Mesenchymal stem cell (in vitro differentiated cells and primary cell): ENCODE measurements around the gene ADNP2.

ENCODE experiments used
- DNase-seq: peaks from one replicate; pipeline ENCODE4 v3.0.0-alpha.2; 2013
- H2AFZ ChIP-seq: one replicate; pipeline ENCODE4 v1.6.1; 2013; ENCODE audit warnings: low read depth, mild to moderate bottlenecking, control low read depth, inconsistent platforms, low read length, moderate library complexity
- H2AK5ac ChIP-seq: 2 replicates; pipeline ENCODE4 v1.6.1; 2013; ENCODE audit warnings: low read length, moderate library complexity, mild to moderate bottlenecking, inconsistent platforms; ENCODE audit not compliant: severe bottlenecking
- H2BK120ac ChIP-seq: one replicate; pipeline ENCODE4 v1.6.1; 2013; ENCODE audit warnings: low read depth, mild to moderate bottlenecking, inconsistent platforms, low read length, moderate library complexity
- H2BK12ac ChIP-seq, 2 experiments: one replicate each; pipeline ENCODE4 v1.6.1; 2013; ENCODE audit warnings: inconsistent platforms in 2 of 2, low read length in 2 of 2, mild to moderate bottlenecking in 2 of 2, moderate library complexity in 2 of 2, control low read depth in 1 of 2
- H2BK15ac ChIP-seq: one replicate; pipeline ENCODE4 v1.6.1; 2013; ENCODE audit warnings: mild to moderate bottlenecking, low read depth, inconsistent platforms; ENCODE audit not compliant: poor library complexity, severe bottlenecking
- H2BK5ac ChIP-seq: 2 replicates; pipeline ENCODE4 v1.6.1; 2013; ENCODE audit warnings: low read depth, mild to moderate bottlenecking, low read length, control low read depth, inconsistent platforms; ENCODE audit not compliant: poor library complexity, severe bottlenecking
- H3K14ac ChIP-seq, 2 experiments: one replicate each; pipeline ENCODE4 v1.6.1; 2013; ENCODE audit warnings: inconsistent platforms in 2 of 2, low read length in 2 of 2, control low read depth in 1 of 2, mild to moderate bottlenecking in 1 of 2, moderate library complexity in 1 of 2
- H3K18ac ChIP-seq, 2 experiments: one replicate each; pipeline ENCODE4 v1.6.1; 2013; ENCODE audit warnings: inconsistent platforms in 2 of 2, low read length in 2 of 2, control low read depth in 1 of 2, low read depth in 1 of 2, mild to moderate bottlenecking in 1 of 2
- H3K23ac ChIP-seq, 2 experiments: one replicate each; pipeline ENCODE4 v1.6.1; 2013; ENCODE audit warnings: inconsistent platforms in 2 of 2, low read length in 2 of 2, mild to moderate bottlenecking in 2 of 2, moderate library complexity in 2 of 2, control low read depth in 1 of 2
- H3K27ac ChIP-seq: 2 replicates; pipeline ENCODE4 v1.5.1; 2013; ENCODE audit warnings: mild to moderate bottlenecking, moderate library complexity, low read length, control low read depth, inconsistent platforms; ENCODE audit not compliant: poor library complexity, severe bottlenecking
- H3K27me3 ChIP-seq, 2 experiments: 2 replicates each; pipeline versions ENCODE4 v1.6.1 to v1.7.0; 2013; ENCODE audit warnings: low read length in 2 of 2, mild to moderate bottlenecking in 2 of 2, moderate library complexity in 2 of 2, control low read depth in 1 of 2, inconsistent platforms in 1 of 2; ENCODE audit not compliant: control insufficient read depth in 1 of 2, insufficient read depth in 1 of 2
- H3K36me3 ChIP-seq, 2 experiments: 2 replicates each; pipeline versions ENCODE4 v1.6.1 to v1.7.0; 2013; ENCODE audit warnings: low read length in 2 of 2, control low read depth in 1 of 2, inconsistent platforms in 1 of 2, low read depth in 1 of 2, mild to moderate bottlenecking in 1 of 2; ENCODE audit not compliant: insufficient read depth in 2 of 2, control insufficient read depth in 1 of 2
- H3K4ac ChIP-seq, 2 experiments: one replicate each; pipeline ENCODE4 v1.6.1; 2013; ENCODE audit warnings: inconsistent platforms in 2 of 2, low read length in 2 of 2, mild to moderate bottlenecking in 2 of 2, moderate library complexity in 2 of 2, control low read depth in 1 of 2, low read depth in 1 of 2
- H3K4me1 ChIP-seq: 2 replicates; pipeline ENCODE4 v1.6.1; 2013; ENCODE audit warnings: low read depth, low read length, control low read depth; ENCODE audit not compliant: control insufficient read depth, insufficient read depth
- H3K4me2 ChIP-seq: 2 replicates; pipeline ENCODE4 v1.6.1; 2013; ENCODE audit warnings: low read length, mild to moderate bottlenecking, inconsistent platforms; ENCODE audit not compliant: poor library complexity, severe bottlenecking
- H3K4me3 ChIP-seq, 2 experiments: 2 replicates each; pipeline versions ENCODE4 v1.5.1 to v1.7.0; 2013; ENCODE audit warnings: low read length in 2 of 2, mild to moderate bottlenecking in 2 of 2, control low read depth in 1 of 2, low read depth in 1 of 2; ENCODE audit not compliant: insufficient read depth in 1 of 2
- H3K79me1 ChIP-seq: replicated peaks from 2 replicates; pipeline ENCODE4 v1.6.1; 2013; ENCODE audit warnings: mild to moderate bottlenecking, control low read depth, low read length, inconsistent platforms; ENCODE audit not compliant: poor library complexity, severe bottlenecking
- H3K9ac ChIP-seq: 2 replicates; pipeline ENCODE4 v1.7.0; 2013; ENCODE audit warnings: mild to moderate bottlenecking, low read length, moderate library complexity
- H3K9me3 ChIP-seq: 2 replicates; pipeline ENCODE4 v1.7.0; 2013; ENCODE audit warnings: mild to moderate bottlenecking, low read length; ENCODE audit not compliant: control insufficient read depth
- H4K8ac ChIP-seq: one replicate; pipeline ENCODE4 v1.6.1; 2013; ENCODE audit warnings: inconsistent platforms, mild to moderate bottlenecking, low read length, moderate library complexity
- H4K91ac ChIP-seq: one replicate; pipeline ENCODE4 v1.6.1; 2013; ENCODE audit warnings: mild to moderate bottlenecking, low read length, inconsistent platforms
- WGBS: methylation state at CpG from one replicate; pipeline ENCODE4 v1.1.7; 2013; ENCODE audit warnings: mixed read lengths; 5-methylcytosine and 5-hydroxymethylcytosine counted together

Gene ADNP2

DNA sequence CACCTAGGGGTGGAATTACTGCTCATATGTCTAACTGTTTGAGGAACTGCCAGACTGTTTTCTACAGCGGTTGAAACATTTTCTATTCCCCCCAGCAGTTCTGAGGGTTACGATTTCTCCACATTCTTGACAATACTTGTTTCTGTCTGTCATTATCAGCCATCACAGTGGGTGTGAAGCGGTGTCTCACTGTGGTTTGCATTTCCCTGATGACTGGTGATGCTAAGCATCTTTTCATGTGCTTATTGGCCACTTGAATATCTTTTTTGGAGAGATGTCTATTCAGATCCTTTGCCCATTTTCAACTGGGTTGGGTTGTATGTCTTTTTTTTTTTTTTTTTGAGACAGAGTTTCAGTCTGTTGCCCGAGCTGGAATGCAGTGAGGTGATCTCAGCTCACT, 63.0 kb downstream of the ADNP2 start:
- Histone ChIP-seq H3K4me1 (peaks cover 18% of the 10 kb centered on the region), H3K27me3 (peaks cover 0 to 28% of the 10 kb centered on the region in 2 experiments)

DNA sequence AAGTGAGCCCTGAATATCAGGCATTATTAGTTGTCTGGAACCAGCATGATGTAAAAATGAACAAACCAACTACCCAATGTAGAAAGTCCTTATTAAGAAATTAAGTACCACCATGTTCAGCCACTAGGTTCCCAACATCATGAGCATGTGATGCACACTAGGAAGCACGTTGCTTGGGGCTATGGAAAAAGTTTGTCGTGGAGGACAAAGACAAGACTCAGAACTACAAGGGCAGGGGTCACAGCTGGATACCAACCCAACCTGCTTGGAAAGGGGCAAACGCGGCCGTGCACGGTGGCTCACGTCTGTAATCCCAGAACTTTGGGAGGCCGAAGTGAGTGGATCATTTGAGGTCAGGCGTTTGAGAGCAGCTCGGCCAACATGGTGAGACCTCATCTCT, 64.0 kb downstream of the ADNP2 start:
- Histone ChIP-seq H3K4ac (no peak overlapping the region), H2BK5ac (no peak overlapping the region), H3K9me3 (no peaks in the 10 kb centered on the region), H3K4me1 (peaks cover 18% of the 10 kb centered on the region), H3K27me3 (peaks cover 0 to 32% of the 10 kb centered on the region in 2 experiments), H3K18ac (no peak overlapping the region), H3K4me3 (no peak overlapping the region), H2BK15ac (no peak overlapping the region), H2AK5ac (no peak overlapping the region), H3K27ac (no peak overlapping the region), H3K14ac (no peak overlapping the region), H2BK120ac (no peak overlapping the region), H4K8ac (no peak overlapping the region), H3K36me3 (no peaks in the 10 kb centered on the region), H2AFZ (no peak overlapping the region), H3K79me1 (no peaks in the 10 kb centered on the region), H3K23ac (no peak overlapping the region), H4K91ac (no peak overlapping the region), H3K9ac (no peak overlapping the region), H3K4me2 (no peak overlapping the region), H2BK12ac (no peak overlapping the region)
- no peak for DNase-seq
- 95% methylated on average over 10 of the region's 10 CpGs for WGBS

More for the DNA sequence above, 63.0 kb downstream of the ADNP2 start:
- H3K27ac ChIP-seq: no peak overlapping the region
- H2BK15ac ChIP-seq: no peak overlapping the region
- peaks cover 0 to 2% of the 10 kb centered on the region in 2 experiments for H3K36me3 ChIP-seq
- H3K79me1 ChIP-seq: no peaks in the 10 kb centered on the region
- H4K91ac ChIP-seq: no peak overlapping the region
- no peak overlapping the region for H2BK120ac ChIP-seq
- no peak overlapping the region for H3K4ac ChIP-seq
- no peak overlapping the region for H4K8ac ChIP-seq
- no peak overlapping the region for H3K9ac ChIP-seq
- no peak overlapping the region for H3K18ac ChIP-seq
- H2BK5ac ChIP-seq: no peak overlapping the region
- H3K14ac ChIP-seq: no peak overlapping the region
- no peak overlapping the region for H2AK5ac ChIP-seq
- no peak overlapping the region for H3K23ac ChIP-seq
- no peak overlapping the region for H2AFZ ChIP-seq
- DNase-seq: no peak
- no peak overlapping the region for H3K4me3 ChIP-seq
- H3K9me3 ChIP-seq: no peaks in the 10 kb centered on the region
- peak overlapping the region in 1 of 2 experiments; percentile 55 for H2BK12ac ChIP-seq
- WGBS: 88% methylated on average over 3 of the region's 4 CpGs
- no peak overlapping the region for H3K4me2 ChIP-seq

GRCh38 chr18:80175451-80176204, 66.6 kb downstream of the ADNP2 start:
- H3K27me3 ChIP-seq: peaks cover 0 to 34% of the 10 kb centered on the region in 2 experiments
- H3K4me2 ChIP-seq: no peak overlapping the region
- H2BK5ac ChIP-seq: no peak overlapping the region
- H4K91ac ChIP-seq: no peak overlapping the region
- H3K9ac ChIP-seq: no peak overlapping the region
- H3K14ac ChIP-seq: no peak overlapping the region
- no peak overlapping the region for H2BK12ac ChIP-seq
- no peak overlapping the region for H2AFZ ChIP-seq
- H3K27ac ChIP-seq: no peak overlapping the region
- H3K4me3 ChIP-seq: no peak overlapping the region
- H2BK120ac ChIP-seq: no peak overlapping the region
- no peak overlapping the region for H4K8ac ChIP-seq
- H3K79me1 ChIP-seq: no peaks in the 10 kb centered on the region
- peaks cover 16% of the 10 kb centered on the region for H3K4me1 ChIP-seq
- no peaks in the 10 kb centered on the region for H3K36me3 ChIP-seq
- H3K9me3 ChIP-seq: no peaks in the 10 kb centered on the region
- 83% methylated on average over 14 of the region's 18 CpGs for WGBS
- no peak overlapping the region for H2AK5ac ChIP-seq
- no peak overlapping the region for H3K18ac ChIP-seq
- no peak for DNase-seq
- no peak overlapping the region for H2BK15ac ChIP-seq
- H3K4ac ChIP-seq: no peak overlapping the region
- H3K23ac ChIP-seq: no peak overlapping the region

DNA sequence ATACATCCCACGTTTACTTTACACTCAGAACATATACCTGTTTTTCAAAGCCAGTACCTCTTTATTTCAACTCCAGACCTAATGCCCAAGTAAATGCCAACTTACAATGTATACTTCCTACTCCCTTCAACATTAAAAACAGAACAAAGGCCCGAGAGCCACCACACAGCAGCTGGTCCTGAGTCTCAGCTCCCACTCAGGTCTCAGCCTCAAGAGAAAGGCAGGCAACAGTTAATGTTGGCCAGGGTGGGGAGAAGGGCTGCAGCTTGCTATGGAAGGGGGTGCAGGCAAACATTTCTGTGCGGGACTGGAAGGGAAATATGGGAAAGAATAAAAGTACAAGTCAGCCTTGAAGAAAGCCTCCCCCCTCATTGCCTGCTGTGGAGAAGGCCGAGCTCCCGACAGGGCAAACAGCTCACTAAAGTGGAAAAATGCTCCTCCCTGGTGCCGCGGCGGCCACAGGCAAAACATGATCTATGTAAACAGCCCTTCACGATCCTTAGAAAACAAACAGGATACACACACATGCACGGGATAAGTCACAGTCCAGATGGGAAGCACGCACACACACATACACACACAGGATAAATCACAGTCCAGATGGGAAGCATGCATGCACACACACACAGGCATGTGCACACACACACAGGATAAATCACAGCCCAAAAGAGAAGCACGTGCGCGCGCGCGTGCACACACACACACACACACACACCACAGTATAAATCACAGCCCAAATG, 67.4 kb downstream of the ADNP2 start:
- no peak overlapping the region for H4K8ac ChIP-seq
- peak overlapping the region; percentile 29 for H3K9ac ChIP-seq
- H3K36me3 ChIP-seq: no peaks in the 10 kb centered on the region
- no peak overlapping the region for H2AK5ac ChIP-seq
- no peak overlapping the region for H4K91ac ChIP-seq
- no peak overlapping the region for H3K4me2 ChIP-seq
- no peaks in the 10 kb centered on the region for H3K9me3 ChIP-seq
- no peak overlapping the region for H3K27ac ChIP-seq
- H3K18ac ChIP-seq: no peak overlapping the region
- H2BK120ac ChIP-seq: no peak overlapping the region
- H3K23ac ChIP-seq: no peak overlapping the region
- peaks cover 15% of the 10 kb centered on the region for H3K4me1 ChIP-seq
- peaks cover 0 to 34% of the 10 kb centered on the region in 2 experiments for H3K27me3 ChIP-seq
- H2BK5ac ChIP-seq: no peak overlapping the region
- peak overlapping the region in 1 of 2 experiments; percentile 46 for H3K4me3 ChIP-seq
- H2BK12ac ChIP-seq: no peak overlapping the region
- H2AFZ ChIP-seq: no peak overlapping the region
- no peak overlapping the region for H3K4ac ChIP-seq
- no peak overlapping the region for H3K14ac ChIP-seq
- DNase-seq: peak; percentile 47
- H3K79me1 ChIP-seq: no peaks in the 10 kb centered on the region
- 76% methylated on average over 17 of the region's 17 CpGs for WGBS
- H2BK15ac ChIP-seq: no peak overlapping the region
